A673 (cell line): Measurements from ENCODE around the gene ARL10.

Source experiments
- EZH2 ChIP-seq: fragments of 200-600 bp; sonication (generic); IDR thresholded peaks from 2 replicates; pipeline ENCODE4 v1.6.1; 2017; ENCODE audit warnings: borderline replicate concordance, low read depth, mild to moderate bottlenecking, mixed read lengths, antibody characterized with exemption, low read length; ENCODE audit not compliant: poor library complexity, severe bottlenecking
- TF ChIP-seq, protein P1 (sequence below): fragments of 300-800, 200-600 bp; sonication (generic); conservative IDR thresholded peaks from 2 replicates; pipeline ENCODE4 v1.5.1; 2017; ENCODE audit warnings: low read depth, mild to moderate bottlenecking, antibody characterized with exemption, low read length, moderate library complexity, mixed read lengths

DNA sequence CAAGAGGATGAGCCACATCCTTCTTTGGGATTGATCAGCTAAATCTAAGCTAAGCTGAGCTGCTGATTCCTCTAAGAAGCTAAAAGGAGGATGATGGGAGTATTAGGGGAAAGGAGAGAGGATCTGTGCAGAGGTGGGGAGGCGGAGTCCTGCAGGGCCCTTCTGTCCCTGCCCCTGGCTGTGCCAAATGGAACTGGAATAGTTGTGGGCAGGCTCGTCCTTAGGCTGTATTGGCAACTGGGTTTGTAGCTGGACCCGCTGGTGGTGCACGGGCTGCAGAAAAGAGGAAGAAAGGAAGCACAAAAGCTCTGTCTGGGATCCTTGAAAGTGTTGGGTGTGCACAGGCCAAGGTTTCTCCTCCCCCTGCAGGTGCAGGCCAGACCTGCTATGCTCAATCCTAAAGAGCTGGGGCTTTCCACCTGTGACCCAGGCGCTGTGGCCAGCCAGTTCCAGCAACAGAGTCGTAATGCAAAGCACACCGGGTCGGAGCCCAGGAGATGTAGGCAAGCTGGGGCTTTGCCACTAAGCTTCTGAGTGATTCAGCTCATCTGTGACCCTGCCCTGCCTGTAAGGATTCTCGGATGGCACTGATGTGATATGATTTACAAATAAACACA, 41.3 kb downstream of the ARL10 start:
- TF ChIP-seq, protein P1, sequence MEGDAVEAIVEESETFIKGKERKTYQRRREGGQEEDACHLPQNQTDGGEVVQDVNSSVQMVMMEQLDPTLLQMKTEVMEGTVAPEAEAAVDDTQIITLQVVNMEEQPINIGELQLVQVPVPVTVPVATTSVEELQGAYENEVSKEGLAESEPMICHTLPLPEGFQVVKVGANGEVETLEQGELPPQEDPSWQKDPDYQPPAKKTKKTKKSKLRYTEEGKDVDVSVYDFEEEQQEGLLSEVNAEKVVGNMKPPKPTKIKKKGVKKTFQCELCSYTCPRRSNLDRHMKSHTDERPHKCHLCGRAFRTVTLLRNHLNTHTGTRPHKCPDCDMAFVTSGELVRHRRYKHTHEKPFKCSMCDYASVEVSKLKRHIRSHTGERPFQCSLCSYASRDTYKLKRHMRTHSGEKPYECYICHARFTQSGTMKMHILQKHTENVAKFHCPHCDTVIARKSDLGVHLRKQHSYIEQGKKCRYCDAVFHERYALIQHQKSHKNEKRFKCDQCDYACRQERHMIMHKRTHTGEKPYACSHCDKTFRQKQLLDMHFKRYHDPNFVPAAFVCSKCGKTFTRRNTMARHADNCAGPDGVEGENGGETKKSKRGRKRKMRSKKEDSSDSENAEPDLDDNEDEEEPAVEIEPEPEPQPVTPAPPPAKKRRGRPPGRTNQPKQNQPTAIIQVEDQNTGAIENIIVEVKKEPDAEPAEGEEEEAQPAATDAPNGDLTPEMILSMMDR = no peak
- TF ChIP-seq EZH2 = no peak
